ENCODE data around the gene SAMD14. TPM values are rescaled to one million over a fixed set of nuclear protein-coding genes. Genes with fewer than 3 reads are reported as not detected.

SAMD14 gene
- total RNA-seq, 4 donors from 2014 or later, result 0.53 to 2.5 (median 1.0) TPM

DNA sequence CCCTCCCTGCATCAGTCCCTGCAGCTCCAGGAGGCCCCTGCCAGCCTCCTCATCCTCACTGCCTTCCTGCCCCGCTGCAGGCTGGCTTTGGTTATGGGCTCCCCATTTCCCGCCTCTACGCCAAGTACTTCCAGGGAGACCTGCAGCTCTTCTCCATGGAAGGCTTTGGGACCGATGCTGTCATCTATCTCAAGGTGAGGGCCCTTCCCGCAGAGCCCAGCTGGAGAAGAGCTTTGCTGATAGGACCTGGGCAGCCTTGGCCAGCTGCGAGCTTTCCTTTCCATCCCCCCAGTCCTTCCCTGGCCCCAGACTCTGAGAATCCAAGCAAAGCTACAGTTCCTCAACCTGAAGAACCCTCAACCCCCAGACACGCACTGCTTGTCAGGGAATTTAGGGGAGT lies 20.8 kb downstream of the SAMD14 start:
- peaks cover 0 to 30% (median 5%) of the 10 kb centered on the region in 4 donors for H3K4me1 ChIP-seq
- TF ChIP-seq POLR2A (IDR thresholded peaks at IDR 0.05), result no peak
- TF ChIP-seq, protein P1, sequence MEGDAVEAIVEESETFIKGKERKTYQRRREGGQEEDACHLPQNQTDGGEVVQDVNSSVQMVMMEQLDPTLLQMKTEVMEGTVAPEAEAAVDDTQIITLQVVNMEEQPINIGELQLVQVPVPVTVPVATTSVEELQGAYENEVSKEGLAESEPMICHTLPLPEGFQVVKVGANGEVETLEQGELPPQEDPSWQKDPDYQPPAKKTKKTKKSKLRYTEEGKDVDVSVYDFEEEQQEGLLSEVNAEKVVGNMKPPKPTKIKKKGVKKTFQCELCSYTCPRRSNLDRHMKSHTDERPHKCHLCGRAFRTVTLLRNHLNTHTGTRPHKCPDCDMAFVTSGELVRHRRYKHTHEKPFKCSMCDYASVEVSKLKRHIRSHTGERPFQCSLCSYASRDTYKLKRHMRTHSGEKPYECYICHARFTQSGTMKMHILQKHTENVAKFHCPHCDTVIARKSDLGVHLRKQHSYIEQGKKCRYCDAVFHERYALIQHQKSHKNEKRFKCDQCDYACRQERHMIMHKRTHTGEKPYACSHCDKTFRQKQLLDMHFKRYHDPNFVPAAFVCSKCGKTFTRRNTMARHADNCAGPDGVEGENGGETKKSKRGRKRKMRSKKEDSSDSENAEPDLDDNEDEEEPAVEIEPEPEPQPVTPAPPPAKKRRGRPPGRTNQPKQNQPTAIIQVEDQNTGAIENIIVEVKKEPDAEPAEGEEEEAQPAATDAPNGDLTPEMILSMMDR (IDR thresholded peaks at IDR 0.05), result no peak
- H3K9me3 ChIP-seq, result no peaks in the 10 kb centered on the region
- H3K27me3 ChIP-seq, result no peaks in the 10 kb centered on the region
- H3K36me3 ChIP-seq, result peaks cover 0 to 66% (median 0%) of the 10 kb centered on the region in 3 donors
- no peak overlapping the region for H3K27ac ChIP-seq
- DNase-seq, result no peak
- no peak overlapping the region for H3K4me3 ChIP-seq

DNA sequence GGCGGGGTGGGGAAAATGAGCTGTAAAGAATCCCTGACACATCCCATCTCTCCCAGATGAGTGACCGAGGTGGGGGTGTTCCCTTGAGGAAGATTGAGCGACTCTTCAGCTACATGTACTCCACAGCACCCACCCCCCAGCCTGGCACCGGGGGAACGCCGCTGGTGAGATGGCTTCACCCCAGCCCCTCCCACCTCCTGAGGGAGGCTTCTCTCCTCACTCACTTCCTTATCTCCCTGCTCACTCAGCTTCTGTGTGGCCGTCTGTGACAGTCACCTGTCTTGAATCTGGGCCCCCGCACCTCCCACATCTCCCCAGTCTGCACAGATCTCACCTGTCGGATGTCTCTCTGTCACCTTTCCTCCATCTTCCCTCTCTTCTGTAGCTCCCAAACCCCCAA lies 21.4 kb downstream of the SAMD14 start:
- TF ChIP-seq, protein P1 (IDR thresholded peaks at IDR 0.05), result no peak
- no peak for TF ChIP-seq POLR2A (IDR thresholded peaks at IDR 0.05)
- Histone ChIP-seq H3K36me3 (peaks cover 0 to 73% (median 0%) of the 10 kb centered on the region in 3 donors), H3K27me3 (no peaks in the 10 kb centered on the region), H3K9me3 (no peaks in the 10 kb centered on the region), H3K27ac (no peak overlapping the region), H3K4me1 (peaks cover 0 to 27% (median 5%) of the 10 kb centered on the region in 4 donors), H3K4me3 (no peak overlapping the region)
- DNase-seq, result no peak

DNA sequence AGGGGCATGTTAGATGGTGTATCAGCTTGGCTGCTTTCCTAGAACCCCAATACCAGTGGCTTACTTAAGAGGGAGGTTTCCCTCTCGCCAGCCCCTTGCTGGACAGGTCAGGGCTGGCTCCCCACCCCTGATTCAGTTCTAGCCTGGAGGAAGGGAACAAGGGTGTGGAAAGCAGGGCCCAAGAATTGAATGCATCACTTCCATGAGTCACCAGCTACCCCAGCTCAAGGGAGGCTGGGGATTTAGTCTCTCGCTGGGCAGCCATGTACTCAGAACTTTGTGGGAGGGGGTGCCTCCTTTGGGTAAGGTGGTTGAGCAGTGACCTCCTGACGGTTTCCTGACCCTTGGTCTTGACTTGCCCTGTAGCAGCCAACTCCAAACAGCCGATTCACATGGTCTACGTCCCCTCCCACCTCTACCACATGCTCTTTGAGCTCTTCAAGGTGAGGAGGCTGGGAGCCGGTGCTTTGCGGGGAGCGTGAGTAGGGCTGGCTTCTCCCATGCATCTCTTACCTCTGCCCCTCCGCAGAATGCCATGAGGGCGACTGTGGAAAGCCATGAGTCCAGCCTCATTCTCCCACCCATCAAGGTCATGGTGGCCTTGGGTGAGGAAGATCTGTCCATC lies 22.1 kb downstream of the SAMD14 start:
- H3K4me3 ChIP-seq, result no peak overlapping the region
- H3K27ac ChIP-seq, result no peak overlapping the region
- TF ChIP-seq, protein P1 (IDR thresholded peaks at IDR 0.05), result no peak
- no peak for TF ChIP-seq POLR2A (IDR thresholded peaks at IDR 0.05)
- no peaks in the 10 kb centered on the region for H3K27me3 ChIP-seq
- no peak for DNase-seq
- H3K9me3 ChIP-seq, result no peaks in the 10 kb centered on the region
- H3K4me1 ChIP-seq, result peaks cover 0 to 21% (median 4%) of the 10 kb centered on the region in 4 donors
- peaks cover 0 to 75% (median 0%) of the 10 kb centered on the region in 3 donors for H3K36me3 ChIP-seq

DNA sequence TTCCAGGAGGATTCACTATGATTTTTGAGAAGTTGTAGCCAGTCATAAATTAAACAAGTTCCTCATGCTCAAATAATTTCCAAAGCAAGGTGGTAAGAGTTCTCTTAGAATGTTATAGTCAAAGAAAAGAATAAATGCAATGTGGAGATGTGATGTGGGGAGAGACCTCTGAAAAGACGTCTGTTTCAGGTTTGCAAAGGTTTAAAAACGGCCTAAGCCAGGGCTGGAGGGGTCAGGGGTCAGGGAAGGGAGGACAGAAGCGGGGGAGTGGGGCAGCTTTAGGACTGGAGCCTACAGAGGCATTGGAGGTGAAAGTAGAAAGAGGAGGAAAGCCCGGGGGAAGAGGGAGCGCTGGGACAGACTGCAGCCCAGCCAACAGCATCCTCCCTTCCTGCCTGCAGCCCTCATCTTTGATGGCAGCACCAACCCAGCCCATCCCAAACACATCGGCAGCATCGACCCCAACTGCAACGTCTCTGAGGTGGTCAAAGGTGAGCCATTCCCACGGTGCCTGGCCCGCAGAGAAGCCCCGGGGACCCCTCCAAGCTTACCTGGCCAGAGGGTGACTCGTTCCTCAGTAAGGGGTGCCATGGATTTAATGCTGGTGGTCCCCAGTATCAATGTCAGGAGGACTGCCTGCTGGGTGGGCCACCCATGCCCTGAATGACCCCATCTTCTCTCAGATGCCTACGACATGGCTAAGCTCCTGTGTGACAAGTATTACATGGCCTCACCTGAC lies 23.4 kb downstream of the SAMD14 start:
- TF ChIP-seq, protein P1 (IDR thresholded peaks at IDR 0.05), result no peak
- TF ChIP-seq POLR2A (IDR thresholded peaks at IDR 0.05), result no peak
- DNase-seq, result no peak
- Histone ChIP-seq H3K9me3 (no peaks in the 10 kb centered on the region), H3K27ac (no peak overlapping the region), H3K4me3 (no peak overlapping the region), H3K4me1 (peaks cover 0 to 20% (median 4%) of the 10 kb centered on the region in 4 donors), H3K27me3 (no peaks in the 10 kb centered on the region), H3K36me3 (peaks cover 0 to 75% (median 0%) of the 10 kb centered on the region in 3 donors)

DNA sequence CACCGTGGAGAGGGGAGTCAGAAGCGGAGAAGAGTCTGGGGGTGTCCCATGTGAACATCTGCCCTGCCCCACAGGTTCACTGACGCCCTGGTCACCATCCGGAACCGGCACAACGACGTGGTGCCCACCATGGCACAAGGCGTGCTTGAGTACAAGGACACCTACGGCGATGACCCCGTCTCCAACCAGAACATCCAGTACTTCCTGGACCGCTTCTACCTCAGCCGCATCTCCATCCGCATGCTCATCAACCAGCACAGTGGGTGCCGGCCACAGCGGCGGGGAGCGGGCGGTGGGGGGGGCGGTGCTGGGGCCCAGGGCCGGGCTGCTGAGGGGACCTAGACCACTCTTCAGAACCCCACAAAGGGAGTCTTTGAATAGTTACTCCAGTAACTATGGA lies 24.1 kb downstream of the SAMD14 start:
- Histone ChIP-seq H3K9me3 (no peaks in the 10 kb centered on the region), H3K4me1 (peaks cover 0 to 18% (median 4%) of the 10 kb centered on the region in 4 donors), H3K27me3 (no peaks in the 10 kb centered on the region), H3K27ac (no peak overlapping the region), H3K36me3 (peaks cover 0 to 70% (median 0%) of the 10 kb centered on the region in 3 donors), H3K4me3 (no peak overlapping the region)
- no peak for DNase-seq
- TF ChIP-seq POLR2A (IDR thresholded peaks at IDR 0.05), result no peak
- TF ChIP-seq, protein P1 (IDR thresholded peaks at IDR 0.05), result no peak

Measured in Peyer's patch (tissue), 4 donors.